ENCODE results near the gene FBXW12.
A peak's percentile ranks its signal among the peaks of the same experiment; 100 is the strongest.

Gene FBXW12

DNA sequence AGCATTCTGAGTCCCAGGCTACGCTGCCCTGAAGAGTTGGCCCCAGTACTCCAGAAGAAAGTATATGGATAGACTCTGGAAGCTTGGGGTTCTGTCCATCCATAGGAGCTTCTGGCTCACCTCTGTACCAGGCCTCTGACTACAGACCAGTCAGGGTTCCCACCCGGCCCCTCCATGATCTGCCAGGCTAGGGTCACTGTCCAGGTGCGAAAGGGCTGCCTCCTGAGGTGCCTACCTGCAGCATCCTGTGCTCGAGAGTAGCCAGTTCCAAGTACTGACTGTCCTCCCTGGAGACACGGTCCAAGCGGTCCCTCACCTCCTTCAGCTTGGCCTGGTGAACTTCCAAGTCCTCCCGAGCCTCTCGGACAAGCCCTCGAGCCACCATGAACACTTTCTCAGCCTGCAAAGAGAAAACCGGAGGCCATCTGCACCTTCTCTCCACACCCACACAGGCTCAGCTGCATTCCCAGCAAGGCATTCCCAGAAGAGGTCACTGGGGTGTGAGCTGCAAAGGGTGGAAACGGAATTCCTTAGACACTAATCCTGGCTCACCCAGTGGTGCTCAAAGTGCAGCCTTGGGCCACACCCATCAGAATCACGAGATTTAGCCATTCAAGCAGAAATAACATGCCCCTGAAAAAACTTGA, 61.6 kb downstream of the FBXW12 start:
- Histone ChIP-seq H3K27me3 (ENCODE audit: control insufficient read depth in 3 of 3, insufficient read depth in 3 of 3, low read depth in 1 of 3, low read length in 3 of 3) (no peaks in the 10 kb centered on the region), H2AFZ (ENCODE audit: low read length) (no peak overlapping the region), H3K18ac (ENCODE audit: low read length) (peak overlapping the region; percentile 25), H2BK12ac (ENCODE audit: low read length) (no peak overlapping the region), H3K23ac (ENCODE audit: low read depth, low read length, poor library complexity) (no peak overlapping the region), H3K79me1 (ENCODE audit: low read depth, low read length) (peaks cover 7% of the 10 kb centered on the region), H2BK5ac (ENCODE audit: low read length) (no peak overlapping the region), H3K4me1 (ENCODE audit: control insufficient read depth in 2 of 2, insufficient read depth in 1 of 2, low read depth in 1 of 2, low read length in 2 of 2) (peaks cover 2 to 24% of the 10 kb centered on the region in 2 donors), H3K4me2 (ENCODE audit: insufficient read depth, low read length, poor library complexity, severe bottlenecking) (no peak overlapping the region), H3K36me3 (replicated peaks in 1 of 2; ENCODE audit: control insufficient read depth in 2 of 2, insufficient read depth in 2 of 2, low read length in 2 of 2) (peaks cover 16 to 38% of the 10 kb centered on the region in 2 donors), H4K8ac (ENCODE audit: low read depth, low read length) (no peak overlapping the region), H3K9ac (ENCODE audit: low read depth, low read length, poor library complexity) (no peak overlapping the region), H3K4ac (ENCODE audit: low read length) (no peak overlapping the region), H2AK5ac (ENCODE audit: low read depth, low read length) (no peak overlapping the region), H3K14ac (ENCODE audit: low read length) (no peak overlapping the region), H2BK120ac (ENCODE audit: low read depth, low read length) (no peak overlapping the region), H3K4me3 (ENCODE audit: low read length in 2 of 2) (no peak overlapping the region), H3K27ac (replicated peaks; ENCODE audit: low read length) (peak overlapping the region; percentile 75), H2BK15ac (ENCODE audit: low read length) (no peak overlapping the region), H3K9me3 (replicated peaks in 1 of 2; ENCODE audit: control insufficient read depth in 2 of 2, insufficient read depth in 1 of 2, low read depth in 1 of 2, low read length in 2 of 2) (no peaks in the 10 kb centered on the region), H4K91ac (ENCODE audit: low read depth, low read length, poor library complexity) (no peak overlapping the region)
- DNase-seq (ENCODE audit: low spot score), result no peak
- WGBS, 2 donors (ENCODE audit: extremely low coverage in 2 of 2, insufficient read length in 2 of 2, insufficient replicate concordance in 1 of 2), result no CpG with 5 or more reads among the region's 12 CpGs

DNA sequence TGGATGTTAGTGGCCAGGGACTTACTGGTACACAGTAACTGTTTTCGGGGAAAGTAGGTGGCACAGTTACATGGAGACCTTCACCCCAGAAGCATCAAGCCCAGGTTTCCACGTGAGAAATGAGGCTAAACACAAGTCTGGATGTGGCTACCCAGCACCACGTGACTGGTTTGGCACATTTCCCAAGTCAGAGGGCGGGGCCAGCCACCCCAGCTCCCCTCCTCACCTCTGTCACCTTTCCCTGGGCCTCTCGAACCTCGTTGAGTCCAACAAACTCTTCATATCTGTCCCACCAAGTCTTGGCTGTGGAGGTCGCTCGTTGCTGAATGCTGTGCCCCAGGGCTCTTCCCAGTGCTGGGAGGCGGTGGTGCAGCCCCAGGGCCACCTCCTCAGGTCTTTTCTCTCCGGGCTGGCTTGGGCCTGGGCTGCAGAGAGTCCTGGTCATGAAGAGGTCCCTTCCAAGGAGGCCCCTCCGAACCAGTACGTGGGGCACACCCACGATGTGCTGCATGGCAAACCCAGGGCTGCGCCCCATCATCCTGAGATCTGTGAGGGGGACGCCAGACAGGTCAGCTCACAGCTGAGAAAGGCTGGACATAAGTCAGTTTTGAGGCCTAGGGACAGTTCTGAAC, 62.7 kb downstream of the FBXW12 start:
- no peak overlapping the region for H3K4me3 ChIP-seq (ENCODE audit: low read length in 2 of 2)

DNA sequence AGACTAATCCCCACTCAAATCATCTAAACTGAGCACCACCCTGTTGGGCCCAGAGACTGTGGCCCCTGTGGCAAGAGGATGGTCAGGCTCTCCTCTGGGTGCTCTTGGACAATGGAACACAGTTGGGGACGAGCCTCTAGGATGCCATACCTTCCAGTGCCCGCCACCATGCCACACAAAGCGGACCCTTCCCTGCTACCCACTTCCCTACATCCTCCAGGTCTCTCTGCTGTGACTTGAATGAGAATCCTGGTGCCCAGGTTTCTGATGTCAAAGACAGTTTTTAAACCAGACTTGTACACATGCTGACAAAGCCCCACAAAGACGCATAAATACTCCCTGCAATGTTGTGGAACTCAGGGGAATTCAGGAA, 63.2 kb downstream of the FBXW12 start:
- Histone ChIP-seq H2BK5ac (ENCODE audit: low read length) (no peak overlapping the region), H3K4me3 (ENCODE audit: low read length in 2 of 2) (no peak overlapping the region), H2BK15ac (ENCODE audit: low read length) (peak overlapping the region; percentile 32), H3K27ac (replicated peaks; ENCODE audit: low read length) (no peak overlapping the region), H3K18ac (ENCODE audit: low read length) (no peak overlapping the region), H3K4me2 (ENCODE audit: insufficient read depth, low read length, poor library complexity, severe bottlenecking) (no peak overlapping the region), H3K4ac (ENCODE audit: low read length) (no peak overlapping the region), H2BK120ac (ENCODE audit: low read depth, low read length) (no peak overlapping the region), H3K4me1 (ENCODE audit: control insufficient read depth in 2 of 2, insufficient read depth in 1 of 2, low read depth in 1 of 2, low read length in 2 of 2) (peaks cover under 1 to 23% of the 10 kb centered on the region in 2 donors), H3K79me1 (ENCODE audit: low read depth, low read length) (peaks cover 8% of the 10 kb centered on the region), H2BK12ac (ENCODE audit: low read length) (peak overlapping the region; percentile 19), H2AK5ac (ENCODE audit: low read depth, low read length) (no peak overlapping the region), H3K27me3 (ENCODE audit: control insufficient read depth in 3 of 3, insufficient read depth in 3 of 3, low read depth in 1 of 3, low read length in 3 of 3) (no peaks in the 10 kb centered on the region), H4K91ac (ENCODE audit: low read depth, low read length, poor library complexity) (no peak overlapping the region), H3K36me3 (replicated peaks in 1 of 2; ENCODE audit: control insufficient read depth in 2 of 2, insufficient read depth in 2 of 2, low read length in 2 of 2) (peaks cover 16 to 38% of the 10 kb centered on the region in 2 donors), H3K9ac (ENCODE audit: low read depth, low read length, poor library complexity) (no peak overlapping the region), H2AFZ (ENCODE audit: low read length) (no peak overlapping the region), H4K8ac (ENCODE audit: low read depth, low read length) (no peak overlapping the region), H3K23ac (ENCODE audit: low read depth, low read length, poor library complexity) (no peak overlapping the region), H3K14ac (ENCODE audit: low read length) (no peak overlapping the region), H3K9me3 (replicated peaks in 1 of 2; ENCODE audit: control insufficient read depth in 2 of 2, insufficient read depth in 1 of 2, low read depth in 1 of 2, low read length in 2 of 2) (no peaks in the 10 kb centered on the region)
- no peak for DNase-seq (ENCODE audit: low spot score)
- no CpG with 5 or more reads among the region's 4 CpGs for WGBS, 2 donors (ENCODE audit: extremely low coverage in 2 of 2, insufficient read length in 2 of 2, insufficient replicate concordance in 1 of 2)

More for the DNA sequence above, 62.7 kb downstream of the FBXW12 start:
- H3K27me3 ChIP-seq (ENCODE audit: control insufficient read depth in 3 of 3, insufficient read depth in 3 of 3, low read depth in 1 of 3, low read length in 3 of 3), result no peaks in the 10 kb centered on the region
- H2BK5ac ChIP-seq (ENCODE audit: low read length), result no peak overlapping the region
- no peak overlapping the region for H3K18ac ChIP-seq (ENCODE audit: low read length)
- peaks cover 7% of the 10 kb centered on the region for H3K79me1 ChIP-seq (ENCODE audit: low read depth, low read length)
- no peak overlapping the region for H2AFZ ChIP-seq (ENCODE audit: low read length)
- H4K8ac ChIP-seq (ENCODE audit: low read depth, low read length), result no peak overlapping the region
- H2BK15ac ChIP-seq (ENCODE audit: low read length), result peak overlapping the region; percentile 32
- H3K9me3 ChIP-seq (replicated peaks in 1 of 2; ENCODE audit: control insufficient read depth in 2 of 2, insufficient read depth in 1 of 2, low read depth in 1 of 2, low read length in 2 of 2), result no peaks in the 10 kb centered on the region
- H3K4ac ChIP-seq (ENCODE audit: low read length), result no peak overlapping the region
- H2BK120ac ChIP-seq (ENCODE audit: low read depth, low read length), result no peak overlapping the region
- peak overlapping the region; percentile 4 for H3K9ac ChIP-seq (ENCODE audit: low read depth, low read length, poor library complexity)
- no CpG with 5 or more reads among the region's 15 CpGs for WGBS, 2 donors (ENCODE audit: extremely low coverage in 2 of 2, insufficient read length in 2 of 2, insufficient replicate concordance in 1 of 2)
- H4K91ac ChIP-seq (ENCODE audit: low read depth, low read length, poor library complexity), result no peak overlapping the region
- H3K4me2 ChIP-seq (ENCODE audit: insufficient read depth, low read length, poor library complexity, severe bottlenecking), result no peak overlapping the region
- no peak overlapping the region for H3K27ac ChIP-seq (replicated peaks; ENCODE audit: low read length)
- H3K4me1 ChIP-seq (ENCODE audit: control insufficient read depth in 2 of 2, insufficient read depth in 1 of 2, low read depth in 1 of 2, low read length in 2 of 2), result peaks cover 2 to 24% of the 10 kb centered on the region in 2 donors
- no peak overlapping the region for H3K14ac ChIP-seq (ENCODE audit: low read length)
- DNase-seq (ENCODE audit: low spot score), result no peak
- H3K36me3 ChIP-seq (replicated peaks in 1 of 2; ENCODE audit: control insufficient read depth in 2 of 2, insufficient read depth in 2 of 2, low read length in 2 of 2), result peaks cover 16 to 38% of the 10 kb centered on the region in 2 donors
- H3K23ac ChIP-seq (ENCODE audit: low read depth, low read length, poor library complexity), result no peak overlapping the region
- H2BK12ac ChIP-seq (ENCODE audit: low read length), result peak overlapping the region; percentile 41
- no peak overlapping the region for H2AK5ac ChIP-seq (ENCODE audit: low read depth, low read length)

DNA sequence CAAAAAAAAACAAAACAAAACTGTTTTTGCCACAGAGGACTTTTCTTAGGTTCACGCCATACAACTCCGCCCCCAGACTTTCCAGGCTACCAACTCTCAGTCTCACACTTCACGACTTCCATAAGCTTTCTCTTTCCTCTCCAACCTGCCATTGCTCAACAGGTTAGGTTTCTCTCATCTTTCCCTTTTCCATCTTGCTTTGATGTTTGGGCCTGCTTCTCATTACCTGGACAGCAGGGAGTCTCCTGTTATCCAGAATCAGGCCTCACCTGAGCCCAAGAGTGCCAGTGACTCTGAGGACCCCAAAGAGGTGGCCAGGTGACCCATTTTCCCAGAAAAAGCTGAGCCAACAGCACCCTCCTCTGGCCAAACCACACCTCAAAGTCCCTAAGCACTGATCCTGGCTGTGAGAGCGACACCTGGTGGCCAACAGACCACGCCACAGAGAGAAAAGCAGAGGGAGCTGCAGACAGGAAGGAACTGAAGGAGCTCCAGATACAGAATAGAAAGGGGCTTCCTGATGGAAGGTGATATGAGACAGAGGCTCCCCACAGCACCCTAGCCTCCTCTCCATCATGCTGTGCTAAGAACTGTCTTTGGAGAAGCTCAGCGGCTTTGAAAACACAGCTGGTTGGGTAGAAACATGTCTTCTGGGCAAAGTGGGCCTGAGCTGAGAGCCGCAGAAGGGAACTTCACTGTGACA, 63.9 kb downstream of the FBXW12 start:
- no peak overlapping the region for H2AFZ ChIP-seq (ENCODE audit: low read length)
- WGBS, 2 donors (ENCODE audit: extremely low coverage in 2 of 2, insufficient read length in 2 of 2, insufficient replicate concordance in 1 of 2), result no CpG with 5 or more reads among the region's 7 CpGs
- H3K27ac ChIP-seq (replicated peaks; ENCODE audit: low read length), result no peak overlapping the region
- no peak overlapping the region for H2BK120ac ChIP-seq (ENCODE audit: low read depth, low read length)
- H2BK5ac ChIP-seq (ENCODE audit: low read length), result no peak overlapping the region
- peaks cover 7% of the 10 kb centered on the region for H3K79me1 ChIP-seq (ENCODE audit: low read depth, low read length)
- no peak overlapping the region for H2AK5ac ChIP-seq (ENCODE audit: low read depth, low read length)
- no peak overlapping the region for H3K23ac ChIP-seq (ENCODE audit: low read depth, low read length, poor library complexity)
- H4K91ac ChIP-seq (ENCODE audit: low read depth, low read length, poor library complexity), result no peak overlapping the region
- no peak overlapping the region for H3K4ac ChIP-seq (ENCODE audit: low read length)
- no peak overlapping the region for H2BK12ac ChIP-seq (ENCODE audit: low read length)
- no peak overlapping the region for H3K18ac ChIP-seq (ENCODE audit: low read length)
- no peak overlapping the region for H3K9ac ChIP-seq (ENCODE audit: low read depth, low read length, poor library complexity)
- peaks cover 16 to 38% of the 10 kb centered on the region in 2 donors for H3K36me3 ChIP-seq (replicated peaks in 1 of 2; ENCODE audit: control insufficient read depth in 2 of 2, insufficient read depth in 2 of 2, low read length in 2 of 2)
- H4K8ac ChIP-seq (ENCODE audit: low read depth, low read length), result no peak overlapping the region
- no peak overlapping the region for H3K4me3 ChIP-seq (ENCODE audit: low read length in 2 of 2)
- no peak overlapping the region for H3K4me2 ChIP-seq (ENCODE audit: insufficient read depth, low read length, poor library complexity, severe bottlenecking)
- no peak overlapping the region for H2BK15ac ChIP-seq (ENCODE audit: low read length)
- peaks cover 0 to 16% of the 10 kb centered on the region in 2 donors for H3K4me1 ChIP-seq (ENCODE audit: control insufficient read depth in 2 of 2, insufficient read depth in 1 of 2, low read depth in 1 of 2, low read length in 2 of 2)
- peak; percentile 89 for DNase-seq (ENCODE audit: low spot score)
- H3K9me3 ChIP-seq (replicated peaks in 1 of 2; ENCODE audit: control insufficient read depth in 2 of 2, insufficient read depth in 1 of 2, low read depth in 1 of 2, low read length in 2 of 2), result no peaks in the 10 kb centered on the region
- no peak overlapping the region for H3K14ac ChIP-seq (ENCODE audit: low read length)
- no peaks in the 10 kb centered on the region for H3K27me3 ChIP-seq (ENCODE audit: control insufficient read depth in 3 of 3, insufficient read depth in 3 of 3, low read depth in 1 of 3, low read length in 3 of 3)
